Tibial artery (tissue), 4 donors: ENCODE measurements around the gene PDE2A.
A peak's percentile ranks its signal among the peaks of the same experiment; 100 is the strongest.

ENCODE experiments used
- DNase-seq, 2 donors: peaks; one replicate each; pipeline ENCODE4 v3.0.0-alpha.2; 2019
- H3K27ac ChIP-seq, 2 donors: fragments of 200-600 bp; sonication (generic) in 1 of 2; 1 replicate in 1 of 2; 2 replicates in 1 of 2; pipeline ENCODE4 v1.5.1; 2018 to 2019; ENCODE audit warnings: mild to moderate bottlenecking in 1 of 2
- H3K27me3 ChIP-seq, 2 donors: fragments of 200-600 bp; sonication (generic) in 1 of 2; one replicate each; pipeline versions ENCODE4 v1.5.1 to v1.6.0; 2016 to 2019
- H3K36me3 ChIP-seq, 3 donors: fragments of 200-600 bp; sonication (generic) in 2 of 3; one replicate each; pipeline ENCODE4 v1.5.1; 2016 to 2019; ENCODE audit warnings: mild to moderate bottlenecking in 2 of 3
- H3K4me1 ChIP-seq, 4 donors: fragments of 200-600 bp; sonication (generic) in 2 of 4; 1 replicate in 3 of 4; 2 replicates in 1 of 4; pipeline ENCODE4 v1.5.1; 2016 to 2019
- H3K4me3 ChIP-seq, 2 donors: fragments of 200-600 bp; sonication (generic) in 1 of 2; 1 replicate in 1 of 2; 2 replicates in 1 of 2; pipeline ENCODE4 v1.5.1; 2018 to 2019; ENCODE audit warnings: mild to moderate bottlenecking in 2 of 2
- H3K9me3 ChIP-seq, 3 donors: fragments of 200-600 bp; sonication (generic) in 1 of 3; one replicate each; pipeline ENCODE4 v1.5.1; 2016 to 2019
- CTCF ChIP-seq, 2 experiments: fragments of 200-600 bp in 1 of 2; fragments of 450-650 bp in 1 of 2; IDR thresholded peaks; one replicate each; pipeline ENCODE4 v1.5.1; 2017 to 2019; ENCODE audit warnings: antibody characterized with exemption in 2 of 2, mild to moderate bottlenecking in 1 of 2, moderate library complexity in 1 of 2
- intact Hi-C: fragments of 100-400 bp; cut with DNase I; formaldehyde crosslinking; loops from one replicate; pipeline ENCODE4 v1.15.0; 2023; ENCODE audit warnings: low total_unique reads

The PDE2A gene

GRCh38 chr11:72704783-72705265 lies 30.6 kb upstream of the PDE2A start:
- DNase-seq: no peak
- peaks cover 49 to 99% (median 60%) of the 10 kb centered on the region in 3 donors for H3K36me3 ChIP-seq
- no peaks in the 10 kb centered on the region for H3K27me3 ChIP-seq
- no peaks in the 10 kb centered on the region for H3K9me3 ChIP-seq
- no peak for TF ChIP-seq CTCF (IDR thresholded peaks at IDR 0.05)
- H3K4me3 ChIP-seq: no peak overlapping the region
- no peak overlapping the region for H3K27ac ChIP-seq
- intact Hi-C loops: no loop called here
- peaks cover 0 to 20% (median 13%) of the 10 kb centered on the region in 4 donors for H3K4me1 ChIP-seq

GRCh38 chr11:72704028-72704782 lies 30.0 kb upstream of the PDE2A start:
- no peak for TF ChIP-seq CTCF (IDR thresholded peaks at IDR 0.05)
- intact Hi-C loops: no loop called here
- DNase-seq: no peak
- Histone ChIP-seq H3K27ac (peak overlapping the region in 1 of 2 donors; percentile 29), H3K9me3 (no peaks in the 10 kb centered on the region), H3K4me3 (no peak overlapping the region), H3K27me3 (no peaks in the 10 kb centered on the region), H3K4me1 (peaks cover 0 to 20% (median 13%) of the 10 kb centered on the region in 4 donors), H3K36me3 (peaks cover 46 to 99% (median 60%) of the 10 kb centered on the region in 3 donors)

- no peak for TF ChIP-seq CTCF (IDR thresholded peaks at IDR 0.05)
- DNase-seq: peak; percentile 66 to 83
- Histone ChIP-seq H3K27me3 (no peaks in the 10 kb centered on the region), H3K9me3 (no peaks in the 10 kb centered on the region), H3K4me3 (no peak overlapping the region), H3K4me1 (peaks cover 0 to 20% (median 13%) of the 10 kb centered on the region in 4 donors), H3K27ac (peak overlapping the region; percentile 13 to 29), H3K36me3 (peaks cover 51 to 99% (median 60%) of the 10 kb centered on the region in 3 donors)
- intact Hi-C loops: no loop called here
Observed at GRCh38 chr11:72703267-72704008, 29.2 kb upstream of the PDE2A start.

- H3K27me3 ChIP-seq: no peaks in the 10 kb centered on the region
- intact Hi-C loops: no loop called here
- peak overlapping the region in 1 of 2 donors; percentile 29 for H3K27ac ChIP-seq
- peaks cover 0 to 20% (median 13%) of the 10 kb centered on the region in 4 donors for H3K4me1 ChIP-seq
- no peaks in the 10 kb centered on the region for H3K9me3 ChIP-seq
- H3K36me3 ChIP-seq: peaks cover 45 to 99% (median 60%) of the 10 kb centered on the region in 3 donors
- no peak for DNase-seq
- no peak for TF ChIP-seq CTCF (IDR thresholded peaks at IDR 0.05)
- H3K4me3 ChIP-seq: no peak overlapping the region
Observed at GRCh38 chr11:72702577-72703241, 28.5 kb upstream of the PDE2A start.

- no peak for DNase-seq
- intact Hi-C loops: no loop called here
- Histone ChIP-seq H3K4me1 (peaks cover 0 to 20% (median 13%) of the 10 kb centered on the region in 4 donors), H3K27me3 (no peaks in the 10 kb centered on the region), H3K4me3 (no peak overlapping the region), H3K9me3 (no peaks in the 10 kb centered on the region), H3K27ac (no peak overlapping the region), H3K36me3 (peaks cover 44 to 99% (median 60%) of the 10 kb centered on the region in 3 donors)
- no peak for TF ChIP-seq CTCF (IDR thresholded peaks at IDR 0.05)
Observed at GRCh38 chr11:72702096-72702495, 27.9 kb upstream of the PDE2A start.
